Lower lobe of right lung (tissue), 2 donors: ENCODE data around the gene GP1BB. TPM values are rescaled to one million over a fixed set of nuclear protein-coding genes. Genes with fewer than 3 reads are reported as not detected.
A peak's percentile ranks its signal among the peaks of the same experiment; 100 is the strongest.

Source experiments
- ATAC-seq, 2 donors: fragments of 200-7000 bp; cut with Tn5 transposase; one replicate each; pipeline ENCODE4 v1.9.1; 2020 to 2022; ENCODE audit warnings: mild to moderate bottlenecking in 2 of 2, moderate library complexity in 2 of 2
- DNase-seq: peaks from one replicate; pipeline ENCODE4 v3.0.0-alpha.2; 2020
- H3K27ac ChIP-seq: fragments of 200-600 bp; one replicate; pipeline ENCODE4 v1.8.0; 2022
- H3K27me3 ChIP-seq: fragments of 200-600 bp; one replicate; pipeline ENCODE4 v1.8.0; 2022; ENCODE audit warnings: low read depth
- H3K36me3 ChIP-seq: fragments of 200-600 bp; one replicate; pipeline ENCODE4 v1.8.0; 2022; ENCODE audit warnings: mild to moderate bottlenecking
- H3K4me1 ChIP-seq: fragments of 200-600 bp; one replicate; pipeline ENCODE4 v1.8.0; 2022
- H3K4me3 ChIP-seq: fragments of 200-600 bp; one replicate; pipeline ENCODE4 v1.8.0; 2022; ENCODE audit warnings: mild to moderate bottlenecking
- H3K9me3 ChIP-seq: fragments of 200-600 bp; one replicate; pipeline ENCODE4 v1.8.0; 2022
- CTCF ChIP-seq: fragments of 200-600 bp; IDR thresholded peaks from one replicate; pipeline ENCODE4 v1.8.0; 2022; ENCODE audit warnings: antibody characterized with exemption, mild to moderate bottlenecking
- intact Hi-C: fragments of 100-400 bp; cut with DNase I; formaldehyde crosslinking; loops from one replicate; pipeline ENCODE4 v1.11.0; 2022
- total RNA-seq: library from RNA; stranded (reverse); fragmentation: NEBNext Ultra II Directional; extraction: Animal tissue kit (Norgen Biotek cat#: 25700); gene quantifications from one replicate; pipeline ENCODE4 v1.2.1, GENCODE V29; 2021
- donor health status: DM: no; HTN: yes; CAD: no; lungs with severe emphysema.

GP1BB gene
- total RNA-seq, 1 donor from 2014 or later, result 2.8 TPM

- intact Hi-C loops, result no loop called here
- Histone ChIP-seq H3K4me1 (no peaks in the 10 kb centered on the region), H3K9me3 (no peaks in the 10 kb centered on the region), H3K36me3 (no peaks in the 10 kb centered on the region), H3K4me3 (no peak overlapping the region), H3K27ac (no peak overlapping the region), H3K27me3 (no peaks in the 10 kb centered on the region)
- DNase-seq (no peak), ATAC-seq (peak in 1 of 2 donors; percentile 2)
- no peak for TF ChIP-seq CTCF
Measured at GRCh38 chr22:19743651-19744050, 20.3 kb downstream of the GP1BB start.

- no peaks in the 10 kb centered on the region for H3K9me3 ChIP-seq
- no peak for ATAC-seq
- H3K36me3 ChIP-seq, result no peaks in the 10 kb centered on the region
- H3K4me3 ChIP-seq, result no peak overlapping the region
- no peak for DNase-seq
- TF ChIP-seq CTCF, result no peak
- H3K4me1 ChIP-seq, result no peaks in the 10 kb centered on the region
- H3K27me3 ChIP-seq, result no peaks in the 10 kb centered on the region
- intact Hi-C loops, result no loop called here
- no peak overlapping the region for H3K27ac ChIP-seq
Measured at GRCh38 chr22:19744350-19745006, 21.1 kb downstream of the GP1BB start.

GRCh38 chr22:19745155-19746101 lies 22.1 kb downstream of the GP1BB start:
- intact Hi-C loops, result no loop called here
- H3K4me3 ChIP-seq, result no peak overlapping the region

GRCh38 chr22:19746726-19747125 lies 23.4 kb downstream of the GP1BB start:
- no peak for TF ChIP-seq CTCF
- H3K4me3 ChIP-seq, result no peak overlapping the region
- peaks cover 12% of the 10 kb centered on the region for H3K27me3 ChIP-seq
- no peak overlapping the region for H3K27ac ChIP-seq
- ATAC-seq (no peak), DNase-seq (no peak)
- H3K9me3 ChIP-seq, result no peaks in the 10 kb centered on the region
- H3K4me1 ChIP-seq, result no peaks in the 10 kb centered on the region
- intact Hi-C loops, result no loop called here
- H3K36me3 ChIP-seq, result no peaks in the 10 kb centered on the region

More at GRCh38 chr22:19745155-19746101, 22.1 kb downstream of the GP1BB start:
- DNase-seq (no peak), ATAC-seq (no peak)
- Histone ChIP-seq H3K4me1 (no peaks in the 10 kb centered on the region), H3K36me3 (no peaks in the 10 kb centered on the region), H3K27ac (no peak overlapping the region), H3K27me3 (peaks cover 8% of the 10 kb centered on the region), H3K9me3 (no peaks in the 10 kb centered on the region)
- no peak for TF ChIP-seq CTCF

GRCh38 chr22:19747551-19747950 lies 24.2 kb downstream of the GP1BB start:
- Histone ChIP-seq H3K9me3 (no peaks in the 10 kb centered on the region), H3K4me1 (no peaks in the 10 kb centered on the region), H3K27ac (no peak overlapping the region), H3K27me3 (peaks cover 21% of the 10 kb centered on the region), H3K4me3 (no peak overlapping the region), H3K36me3 (no peaks in the 10 kb centered on the region)
- no peak for TF ChIP-seq CTCF
- no peak for ATAC-seq
- intact Hi-C loops, result no loop called here
- no peak for DNase-seq
